GM19463 (cell line): ENCODE results near the gene MARS1.

Experiments used
- ATAC-seq: cut with Tn5 transposase; IDR thresholded peaks from one replicate; pipeline ENCODE4 v1.9.1; 2021; ENCODE audit warnings: mild to moderate bottlenecking, moderate library complexity; ENCODE audit not compliant: unreplicated experiment

The MARS1 gene

DNA sequence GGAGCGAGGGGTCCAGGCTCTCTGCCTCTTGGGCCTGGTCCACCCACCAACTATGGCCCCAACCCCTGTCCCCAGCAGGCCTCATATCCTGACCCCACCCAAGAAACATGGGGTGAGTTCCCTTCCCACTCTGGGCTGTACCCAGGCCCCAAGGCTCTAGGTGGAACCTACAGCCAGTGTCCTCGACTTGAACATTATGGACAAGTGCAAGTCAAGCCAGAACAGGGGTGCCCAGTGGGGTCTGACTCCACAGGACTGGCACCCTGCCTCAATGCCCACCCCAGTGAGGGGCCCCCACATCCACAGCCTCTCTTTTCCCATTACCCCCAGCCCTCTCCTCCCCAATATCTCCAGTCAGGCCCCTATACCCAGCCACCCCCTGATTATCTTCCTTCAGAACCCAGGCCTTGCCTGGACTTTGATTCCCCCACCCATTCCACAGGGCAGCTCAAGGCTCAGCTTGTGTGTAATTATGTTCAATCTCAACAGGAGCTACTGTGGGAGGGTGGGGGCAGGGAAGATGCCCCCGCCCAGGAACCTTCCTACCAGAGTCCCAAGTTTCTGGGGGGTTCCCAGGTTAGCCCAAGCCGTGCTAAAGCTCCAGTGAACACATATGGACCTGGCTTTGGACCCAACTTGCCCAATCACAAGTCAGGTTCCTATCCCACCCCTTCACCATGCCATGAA is 16.8 kb upstream of the MARS1 start:
- ATAC-seq = no peak

DNA sequence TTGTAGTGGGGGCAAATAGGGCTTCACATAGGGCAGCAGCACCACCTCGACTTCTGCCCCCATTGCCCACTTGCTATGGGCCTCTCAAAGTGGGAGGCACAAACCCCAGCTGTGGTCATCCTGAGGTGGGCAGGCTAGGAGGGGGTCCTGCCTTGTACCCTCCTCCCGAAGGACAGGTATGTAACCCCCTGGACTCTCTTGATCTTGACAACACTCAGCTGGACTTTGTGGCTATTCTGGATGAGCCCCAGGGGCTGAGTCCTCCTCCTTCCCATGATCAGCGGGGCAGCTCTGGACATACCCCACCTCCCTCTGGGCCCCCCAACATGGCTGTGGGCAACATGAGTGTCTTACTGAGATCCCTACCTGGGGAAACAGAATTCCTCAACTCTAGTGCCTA is 16.2 kb upstream of the MARS1 start:
- ATAC-seq = no peak

- ATAC-seq = no peak
Observed at GRCh38 chr12:57472391-57472790, 15.5 kb upstream of the MARS1 start.

DNA sequence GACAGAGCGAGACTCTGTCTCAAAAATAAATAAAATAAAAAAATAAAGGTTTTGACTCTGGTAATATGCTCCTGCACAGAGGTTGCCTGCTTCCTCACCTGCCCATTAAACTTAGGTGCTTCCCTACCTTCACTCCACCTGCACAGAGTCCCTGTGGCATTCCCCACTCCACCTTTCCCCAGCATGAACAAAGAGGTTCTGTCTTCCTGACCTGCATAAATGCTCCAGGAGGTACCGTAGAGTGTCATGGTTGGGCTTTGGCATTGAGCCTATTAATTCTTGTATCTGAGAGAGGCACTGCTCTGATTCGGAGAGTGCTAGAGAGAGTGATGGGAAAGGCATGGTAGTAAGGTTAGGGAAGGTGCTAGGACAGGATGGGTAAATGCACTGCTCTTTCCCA is 14.5 kb upstream of the MARS1 start:
- no peak for ATAC-seq

- ATAC-seq = no peak
Observed at GRCh38 chr12:57473886-57474285, 14.0 kb upstream of the MARS1 start.

DNA sequence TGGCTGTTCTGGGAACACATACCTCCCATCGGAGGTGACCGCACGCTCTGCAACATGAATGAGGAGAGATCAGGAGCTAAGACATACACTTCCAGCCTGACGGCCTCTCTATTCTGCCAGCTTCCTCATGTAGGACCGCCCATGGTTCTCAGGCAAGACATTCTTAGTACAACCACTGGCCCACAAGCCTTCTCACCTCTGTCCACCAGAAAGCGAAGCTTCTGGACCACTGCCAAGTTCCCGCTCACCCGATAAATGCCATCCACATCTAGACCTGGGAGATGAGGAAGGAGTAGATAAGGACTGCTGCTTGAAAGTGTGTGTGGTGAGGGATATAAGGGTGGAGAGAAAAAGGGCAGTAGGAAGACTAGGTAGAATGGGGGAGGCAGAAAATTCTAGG is 13.4 kb upstream of the MARS1 start:
- ATAC-seq = no peak

DNA sequence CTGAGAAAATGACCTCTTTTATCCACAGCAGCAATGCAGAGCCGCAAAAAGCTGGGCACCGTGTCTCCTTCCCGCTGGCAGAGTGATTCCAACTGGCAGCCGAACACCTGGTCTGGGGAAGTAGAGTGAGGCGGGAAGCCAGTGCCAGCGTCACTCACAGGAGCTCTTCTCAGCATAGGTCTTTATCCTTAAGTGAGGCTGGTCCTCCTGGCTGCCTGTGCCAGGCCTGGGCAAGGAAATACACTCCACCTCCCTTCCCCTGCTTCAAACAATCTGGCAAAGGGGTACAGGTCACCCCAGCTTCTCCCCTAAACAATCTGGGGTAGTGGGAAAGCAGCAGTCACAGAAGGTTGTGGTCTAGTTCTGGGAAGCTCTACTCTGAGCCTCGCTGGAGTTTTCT is 13.0 kb upstream of the MARS1 start:
- no peak for ATAC-seq

- ATAC-seq = no peak
Observed at GRCh38 chr12:57475271-57476161, 12.4 kb upstream of the MARS1 start.

DNA sequence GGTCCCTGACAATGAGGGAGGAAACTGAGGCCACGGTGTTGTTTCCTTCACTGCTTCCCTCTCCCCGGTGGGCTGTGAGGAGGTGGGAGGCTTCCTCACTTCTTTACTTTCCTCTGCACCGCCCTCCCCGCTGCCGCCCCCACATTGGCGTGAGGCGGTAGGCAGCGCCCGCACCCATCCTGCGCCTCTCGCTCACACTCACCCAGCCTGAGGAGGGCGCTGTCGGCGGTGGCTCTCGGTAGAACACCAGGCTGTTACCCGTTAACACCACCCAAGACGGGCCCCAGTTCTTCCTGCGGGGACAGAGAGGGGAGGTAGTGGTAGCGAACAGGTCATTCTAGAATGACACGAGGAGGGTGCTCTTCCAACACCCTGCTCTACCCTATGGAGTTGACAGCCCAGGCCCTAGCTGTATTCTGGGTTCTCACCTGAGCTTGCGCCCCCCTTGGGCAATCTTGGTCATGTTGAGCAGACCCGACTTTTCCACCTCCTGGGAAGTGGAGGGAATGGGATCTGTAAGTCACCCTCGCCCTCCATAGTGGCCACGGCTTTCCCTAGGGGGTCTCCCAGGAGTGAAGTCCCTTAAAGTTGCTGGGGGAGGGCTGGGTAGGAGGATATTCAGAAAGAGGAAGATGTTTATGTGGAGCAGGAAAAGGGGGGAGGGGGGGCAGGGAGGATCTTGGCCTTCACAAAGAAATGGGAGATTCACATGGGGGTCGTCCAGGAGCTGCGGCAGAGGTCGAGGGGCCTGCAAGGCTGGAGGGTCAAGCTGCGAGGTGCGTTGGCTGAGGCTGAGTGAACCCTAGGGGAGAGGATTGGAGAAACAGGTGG is 11.5 kb upstream of the MARS1 start:
- ATAC-seq = peak; percentile 35

- no peak for ATAC-seq
Observed at GRCh38 chr12:57476993-57477709, 10.7 kb upstream of the MARS1 start.

DNA sequence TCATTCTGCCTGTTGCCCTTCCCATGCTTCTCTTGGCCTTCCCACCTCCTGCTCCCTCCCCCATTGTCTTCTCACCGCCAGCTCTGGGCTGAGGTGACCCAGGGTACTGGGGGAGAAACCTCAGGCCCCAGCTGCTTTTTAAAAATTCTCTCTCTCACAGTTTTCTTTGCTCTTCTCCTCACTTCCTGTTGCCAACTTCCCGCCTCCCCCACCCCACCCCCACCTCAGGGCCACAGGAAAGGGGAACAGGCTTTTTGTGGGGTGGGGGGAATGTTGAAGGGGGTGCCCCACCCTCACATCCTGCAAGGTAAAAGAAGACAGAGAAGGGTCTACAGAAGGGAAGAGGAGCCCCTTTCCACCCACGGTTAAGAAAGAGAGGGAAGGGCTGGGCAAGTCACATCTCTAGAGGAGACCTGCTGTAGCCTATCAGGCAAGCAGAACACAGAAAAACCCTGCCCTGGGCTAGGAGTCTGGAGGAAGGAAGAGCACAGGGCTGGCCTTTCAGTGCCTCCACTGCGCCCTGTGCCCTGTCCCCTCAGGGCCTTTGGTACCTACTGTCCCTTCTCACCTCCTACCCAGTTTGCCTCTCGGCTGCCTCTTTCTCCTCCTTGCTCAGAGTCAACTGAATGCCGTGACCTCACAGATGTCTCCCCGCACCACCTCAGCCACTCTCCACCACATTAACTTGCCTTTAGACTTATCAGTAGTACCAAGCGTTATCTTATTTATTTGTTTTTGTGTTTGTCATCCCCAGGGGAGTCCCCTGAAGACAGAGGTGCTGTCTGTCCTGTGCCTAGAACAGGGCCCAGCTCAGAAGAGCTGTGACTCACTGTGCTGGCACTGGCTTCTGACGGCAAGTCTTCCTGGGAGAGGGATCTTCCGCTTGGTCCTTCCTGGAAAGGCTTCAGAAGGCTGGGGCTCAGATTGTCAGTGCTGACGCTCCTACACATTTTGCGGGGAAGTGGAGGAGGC is 9.9 kb upstream of the MARS1 start:
- ATAC-seq = peak; percentile 35

- ATAC-seq = no peak
Observed at GRCh38 chr12:57479043-57479375, 8.9 kb upstream of the MARS1 start.

DNA sequence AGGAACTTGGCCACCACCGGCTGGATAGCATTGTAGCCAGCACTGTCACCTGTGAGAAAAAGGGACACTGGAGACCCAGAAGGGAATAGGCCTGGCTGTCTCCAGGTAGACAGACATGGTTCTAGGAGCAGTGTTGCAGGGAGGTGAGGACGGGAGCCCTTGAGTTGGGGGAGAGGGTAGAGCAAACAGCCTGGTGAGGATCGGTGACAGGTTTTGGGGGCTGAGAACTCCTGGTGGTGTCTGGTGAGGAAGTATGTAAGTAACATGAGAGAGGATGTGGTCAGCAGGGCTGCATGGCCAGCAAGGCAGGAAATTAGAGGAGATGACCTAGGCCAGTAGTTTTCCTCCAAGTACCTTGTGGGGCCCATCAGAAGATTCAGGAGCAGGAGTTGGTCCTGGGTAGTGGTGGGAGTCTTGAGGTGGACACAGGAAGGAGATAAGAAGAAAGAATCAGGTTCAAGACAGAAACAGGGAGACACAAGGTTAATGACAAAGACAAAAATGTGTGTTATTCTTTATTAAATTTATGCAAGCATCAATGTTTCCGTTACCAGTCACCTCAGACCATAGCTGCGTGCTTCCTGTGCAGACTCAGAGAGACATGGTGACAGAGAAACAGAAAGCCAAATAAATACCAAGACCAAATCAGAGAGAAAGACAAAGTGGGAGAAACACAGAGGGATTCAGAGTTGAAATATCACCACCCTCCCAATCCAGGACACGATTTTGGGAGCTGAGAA is 8.3 kb upstream of the MARS1 start, which contains the start of gene ARHGAP9:
ARHGAP9 (minus strand) TSS at position 491 of the 740 bp plus-strand sequence; CDS start at position 31, 460 bp downstream.
- no peak for ATAC-seq

DNA sequence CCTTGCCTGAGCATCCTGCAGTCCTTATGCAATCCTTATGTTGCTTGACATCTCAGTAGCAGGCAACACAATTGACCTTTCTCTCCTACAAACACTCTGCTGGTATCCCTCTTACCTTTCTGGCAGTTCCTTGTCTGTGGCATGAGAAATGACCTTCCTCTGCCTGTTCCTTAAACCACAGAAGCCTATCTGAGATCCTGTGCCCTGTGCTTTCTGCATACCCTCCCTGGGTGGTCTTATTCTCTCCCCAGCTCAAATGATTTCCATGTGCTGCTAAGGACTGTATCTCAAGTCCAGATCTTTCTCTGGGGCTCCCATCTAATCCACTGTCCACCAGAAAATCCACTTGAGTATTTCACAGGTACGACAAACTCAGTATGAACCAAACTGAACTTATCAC is 6.2 kb upstream of the MARS1 start:
- no peak for ATAC-seq

DNA sequence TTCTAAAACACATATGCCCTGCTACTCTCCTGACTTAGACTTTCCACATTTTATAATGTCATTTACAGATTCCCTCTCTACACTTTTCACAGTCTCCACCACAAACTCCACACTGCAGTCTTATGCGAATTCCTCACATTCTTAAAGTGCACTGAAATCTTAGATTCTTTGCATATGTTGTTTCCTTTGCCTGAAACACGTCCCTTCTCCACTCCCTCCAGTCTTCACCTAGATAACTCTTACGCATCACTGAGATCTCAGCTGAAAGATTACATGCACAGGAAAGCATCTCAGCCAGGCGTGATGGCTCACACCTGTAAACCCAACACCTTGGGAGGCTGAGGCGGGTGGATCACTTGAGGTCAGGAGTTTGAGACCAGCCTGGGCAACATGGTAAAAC is 4.4 kb upstream of the MARS1 start:
- ATAC-seq = no peak

DNA sequence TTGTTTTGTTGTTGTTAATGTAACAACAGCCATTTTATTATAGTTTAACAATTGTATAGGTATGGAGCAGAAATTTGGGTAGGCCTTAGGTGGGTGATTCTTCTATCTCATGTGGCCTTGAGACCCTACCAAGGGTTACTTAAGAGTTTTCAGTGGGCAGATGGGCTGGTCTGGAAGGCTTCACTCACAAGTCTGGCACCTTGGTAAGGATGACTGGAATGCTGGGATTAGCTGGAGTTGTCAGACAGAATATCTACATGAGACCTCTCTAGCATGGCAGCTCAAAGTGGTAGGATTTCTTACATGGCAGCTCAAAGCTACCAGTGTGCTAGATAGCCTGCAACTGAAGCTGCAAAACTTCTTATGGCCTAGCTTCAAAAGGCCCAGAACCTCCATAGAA is 2.2 kb upstream of the MARS1 start:
- no peak for ATAC-seq

- ATAC-seq = no peak
Observed at GRCh38 chr12:57487055-57487596, 742 bp upstream of the MARS1 start.

DNA sequence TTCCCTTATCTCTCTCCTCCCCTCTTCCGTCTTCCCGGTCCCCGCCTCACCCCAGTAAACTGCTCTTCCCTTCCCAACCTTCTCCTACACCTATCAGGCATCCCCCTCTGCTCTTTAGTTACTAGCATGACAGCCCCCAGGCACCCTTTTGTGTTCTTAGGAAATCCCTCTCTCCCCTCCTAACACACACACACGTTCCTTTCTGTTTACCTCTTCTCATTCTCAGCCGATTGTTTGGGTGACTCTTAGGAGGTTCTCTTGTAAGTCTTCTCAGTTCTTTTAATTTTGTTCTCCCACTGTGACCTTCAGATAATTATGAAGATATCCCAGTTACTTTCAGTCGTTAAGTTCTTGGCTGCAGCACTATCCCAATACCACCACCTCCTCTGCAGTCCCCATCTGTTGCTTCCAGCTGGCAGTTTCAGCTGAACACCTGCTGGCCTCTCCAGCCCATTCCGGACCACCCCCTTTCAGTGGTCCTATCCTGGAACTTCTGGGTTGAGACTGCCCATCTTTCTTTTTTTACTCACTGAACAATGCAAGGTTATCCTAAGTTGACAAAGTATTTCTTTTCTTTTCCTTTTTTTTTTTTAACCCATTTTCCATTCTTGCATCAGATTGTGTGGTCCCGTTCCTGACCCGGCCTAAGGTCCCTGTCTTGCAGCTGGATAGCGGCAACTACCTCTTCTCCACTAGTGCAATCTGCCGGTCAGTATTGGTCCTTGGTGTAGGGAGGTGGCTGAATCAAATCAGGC is 711 bp downstream of the MARS1 start:
- ATAC-seq = no peak
